ENCODE results near the gene NHLRC4. TPM values are rescaled to one million over a fixed set of nuclear protein-coding genes. Genes with fewer than 3 reads are reported as not detected.

Gene NHLRC4
- total and polyA plus RNA-seq, 2 of the 13 experiments (the other 11 are each of a cell fraction or from before 2014, with no cell fraction given) = 0.40 to 0.59 TPM

DNA sequence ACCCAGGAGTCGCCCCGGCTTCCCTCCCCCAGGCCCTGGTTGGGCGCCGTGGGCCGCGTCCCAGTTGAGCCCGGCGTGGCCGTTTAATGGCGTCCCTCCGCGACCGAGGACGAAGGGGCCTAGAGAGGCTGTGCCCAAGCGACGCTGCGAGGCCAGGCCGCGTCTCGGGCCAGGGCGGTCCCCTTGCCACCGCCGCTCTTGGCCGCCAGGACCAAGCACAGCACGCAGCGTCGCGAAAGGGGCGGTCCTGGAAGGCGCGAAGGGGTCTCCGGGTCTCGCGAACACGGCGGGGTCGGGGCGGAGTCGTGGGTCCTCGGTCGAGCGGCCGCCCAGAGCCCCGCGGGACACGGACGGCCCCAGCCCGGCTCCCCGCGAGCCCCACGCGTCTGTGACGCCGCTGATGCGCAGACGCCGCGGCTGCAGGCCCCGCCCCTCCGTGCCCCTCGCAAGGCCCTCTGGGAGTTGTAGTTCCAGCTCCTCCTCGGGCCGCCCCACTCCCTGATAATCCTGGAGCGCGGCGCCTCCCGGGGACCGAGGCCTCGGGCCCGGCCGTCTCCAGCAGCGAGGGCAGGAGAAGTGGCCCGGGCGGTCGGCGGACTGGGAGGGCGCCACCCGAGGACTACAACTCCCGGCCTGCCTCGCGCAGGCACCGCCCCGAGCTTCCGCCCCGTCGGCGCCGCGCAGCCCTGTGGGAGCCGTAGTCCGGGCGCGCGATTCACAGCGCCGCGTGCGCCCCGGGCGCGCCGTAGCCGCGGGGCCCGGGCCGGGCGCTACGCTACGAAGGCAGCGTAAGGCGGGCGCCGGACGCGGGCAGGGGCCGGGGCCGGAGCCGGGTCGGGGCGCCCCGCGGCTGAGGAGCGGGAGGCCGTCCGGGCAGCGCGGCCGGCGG lies 39.5 kb upstream of the NHLRC4 start, which contains the start of gene CAPN15 (continued):
- TF ChIP-seq KIAA2018 (CRISPR knock-in tag; IDR thresholded peaks at IDR 0.05; ENCODE audit: borderline replicate concordance) = no peak
- peak; percentile 20; the same call in 1 of the 2 replicates for TF ChIP-seq KMT2A (CRISPR knock-in tag; IDR thresholded peaks at IDR 0.05)
- TF ChIP-seq ZNF7 (CRISPR knock-in tag; IDR thresholded peaks at IDR 0.05) = no peak
- TF ChIP-seq ZNF121 (CRISPR knock-in tag; IDR thresholded peaks at IDR 0.05) = peak; percentile 34; the same call in 1 of the 2 replicates
- TF ChIP-seq, protein P1, sequence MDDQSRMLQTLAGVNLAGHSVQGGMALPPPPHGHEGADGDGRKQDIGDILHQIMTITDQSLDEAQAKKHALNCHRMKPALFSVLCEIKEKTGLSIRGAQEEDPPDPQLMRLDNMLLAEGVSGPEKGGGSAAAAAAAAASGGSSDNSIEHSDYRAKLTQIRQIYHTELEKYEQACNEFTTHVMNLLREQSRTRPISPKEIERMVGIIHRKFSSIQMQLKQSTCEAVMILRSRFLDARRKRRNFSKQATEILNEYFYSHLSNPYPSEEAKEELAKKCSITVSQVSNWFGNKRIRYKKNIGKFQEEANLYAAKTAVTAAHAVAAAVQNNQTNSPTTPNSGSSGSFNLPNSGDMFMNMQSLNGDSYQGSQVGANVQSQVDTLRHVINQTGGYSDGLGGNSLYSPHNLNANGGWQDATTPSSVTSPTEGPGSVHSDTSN (CRISPR knock-in tag; IDR thresholded peaks at IDR 0.05; ENCODE audit: borderline replicate concordance) = no peak
- no peak for TF ChIP-seq MYNN (CRISPR knock-in tag; IDR thresholded peaks at IDR 0.05; ENCODE audit: low read depth)
- TF ChIP-seq HDAC6 (IDR thresholded peaks at IDR 0.05; ENCODE audit: low read depth, low read length) = no peak
- TF ChIP-seq ZNF331 (CRISPR knock-in tag; IDR thresholded peaks at IDR 0.05) = no peak; the same call in 1 of the 2 replicates
- no peak for TF ChIP-seq NCOA5 (CRISPR knock-in tag; IDR thresholded peaks at IDR 0.05)
- peak; percentile 21; the same call in 1 of the 2 replicates for TF ChIP-seq STAG1 (CRISPR knock-in tag; IDR thresholded peaks at IDR 0.05)
- TF ChIP-seq ZNF562 (CRISPR knock-in tag; IDR thresholded peaks at IDR 0.05; ENCODE audit: borderline replicate concordance) = no peak
- peak; percentile 74 for TF ChIP-seq SUZ12 (IDR thresholded peaks at IDR 0.05; ENCODE audit: low read depth, low read length)
- TF ChIP-seq, protein P2, sequence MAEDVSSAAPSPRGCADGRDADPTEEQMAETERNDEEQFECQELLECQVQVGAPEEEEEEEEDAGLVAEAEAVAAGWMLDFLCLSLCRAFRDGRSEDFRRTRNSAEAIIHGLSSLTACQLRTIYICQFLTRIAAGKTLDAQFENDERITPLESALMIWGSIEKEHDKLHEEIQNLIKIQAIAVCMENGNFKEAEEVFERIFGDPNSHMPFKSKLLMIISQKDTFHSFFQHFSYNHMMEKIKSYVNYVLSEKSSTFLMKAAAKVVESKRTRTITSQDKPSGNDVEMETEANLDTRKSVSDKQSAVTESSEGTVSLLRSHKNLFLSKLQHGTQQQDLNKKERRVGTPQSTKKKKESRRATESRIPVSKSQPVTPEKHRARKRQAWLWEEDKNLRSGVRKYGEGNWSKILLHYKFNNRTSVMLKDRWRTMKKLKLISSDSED (CRISPR knock-in tag; IDR thresholded peaks at IDR 0.05) = no peak
- no peak; the same call in 1 of the 2 replicates for TF ChIP-seq RNF2 (conservative IDR thresholded peaks at IDR 0.05; ENCODE audit: low read depth)
- TF ChIP-seq ZNF878 (CRISPR knock-in tag; IDR thresholded peaks at IDR 0.05) = no peak
